GM19395 (cell line): ENCODE results near the gene TPRKB.
"Not testable (repeated sequence)": the region's sequence is repeated elsewhere in the genome, so short reads cannot be mapped to it uniquely, and the experiment has no call there.

Experiments
- ATAC-seq: cut with Tn5 transposase; IDR thresholded peaks from one replicate; pipeline ENCODE4 v1.9.1; 2021; ENCODE audit warnings: mild to moderate bottlenecking, moderate library complexity; ENCODE audit not compliant: unreplicated experiment

Gene TPRKB

GRCh38 chr2:73700661-73701447 lies 36.3 kb downstream of the TPRKB start:
- no peak for ATAC-seq

- no peak for ATAC-seq
These were observed 37.0 kb downstream of the TPRKB start for GRCh38 chr2:73700131-73700611.

- no peak for ATAC-seq
These were observed 37.7 kb downstream of the TPRKB start for GRCh38 chr2:73699437-73699836.

GRCh38 chr2:73698101-73698500 lies 39.0 kb downstream of the TPRKB start:
- no peak for ATAC-seq

- ATAC-seq, result no peak
These were observed 39.5 kb downstream of the TPRKB start for GRCh38 chr2:73697606-73698005.

- ATAC-seq, result not testable (repeated sequence)
These were observed 40.2 kb downstream of the TPRKB start for GRCh38 chr2:73696985-73697384.

GRCh38 chr2:73696521-73696920 lies 40.6 kb downstream of the TPRKB start:
- ATAC-seq, result not testable (repeated sequence)

GRCh38 chr2:73690372-73691088 lies 46.6 kb downstream of the TPRKB start:
- ATAC-seq, result peak; percentile 78

GRCh38 chr2:73688494-73688893 lies 48.7 kb downstream of the TPRKB start:
- not testable (repeated sequence) for ATAC-seq

- ATAC-seq, result no peak
These were observed 51.2 kb downstream of the TPRKB start for GRCh38 chr2:73685764-73686438.

- ATAC-seq, result not testable (repeated sequence)
These were observed 52.2 kb downstream of the TPRKB start for GRCh38 chr2:73684905-73685304.

- ATAC-seq, result not testable (repeated sequence)
These were observed 52.8 kb downstream of the TPRKB start for GRCh38 chr2:73684325-73684724.

GRCh38 chr2:73679951-73680571 lies 57.1 kb downstream of the TPRKB start:
- ATAC-seq, result not testable (repeated sequence)
